Gastroesophageal sphincter (tissue), 3 donors: Measurements from ENCODE around the gene PRMT9.

Experiments
- EP300 ChIP-seq: sonication (generic); formaldehyde crosslinking; IDR thresholded peaks from one replicate; pipeline ENCODE4 v1.6.1; 2017; ENCODE audit warnings: antibody characterized with exemption, mild to moderate bottlenecking
- POLR2A ChIP-seq, 2 donors: fragments of 450-650 bp; IDR thresholded peaks; one replicate each; pipeline ENCODE4 v1.6.1; 2017; ENCODE audit warnings: antibody characterized with exemption in 2 of 2, mild to moderate bottlenecking in 2 of 2, moderate library complexity in 1 of 2
- POLR2AphosphoS5 ChIP-seq: sonication (generic); formaldehyde crosslinking; IDR thresholded peaks from one replicate; pipeline ENCODE4 v1.6.1; 2017; ENCODE audit warnings: antibody characterized with exemption
- TF ChIP-seq, protein P1 (sequence below), 4 experiments: fragments of 200-600 bp in 2 of 4; fragments of 450-650 bp in 2 of 4; sonication (generic) in 1 of 4; IDR thresholded peaks; one replicate each; pipeline ENCODE4 v1.5.1; 2017 to 2019; ENCODE audit warnings: antibody characterized with exemption in 4 of 4, mild to moderate bottlenecking in 2 of 4, moderate library complexity in 2 of 4

DNA sequence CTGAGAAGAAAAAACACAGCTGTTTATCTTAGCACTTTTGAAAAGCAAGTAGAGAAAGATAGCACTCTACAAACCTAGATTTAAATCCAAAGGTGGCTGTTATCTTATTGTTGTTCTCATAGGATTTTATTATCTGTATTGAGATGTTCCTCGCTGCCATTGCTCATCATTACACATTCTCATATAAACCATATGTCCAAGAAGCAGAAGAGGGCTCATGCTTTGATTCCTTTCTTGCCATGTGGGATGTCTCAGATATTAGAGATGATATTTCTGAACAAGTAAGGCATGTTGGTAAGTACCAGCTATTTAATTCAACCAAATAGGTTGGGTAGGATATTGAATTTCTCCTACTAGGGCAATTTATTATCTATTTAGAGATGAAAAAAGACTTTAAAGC is 50.3 kb downstream of the PRMT9 start:
- TF ChIP-seq, protein P1, sequence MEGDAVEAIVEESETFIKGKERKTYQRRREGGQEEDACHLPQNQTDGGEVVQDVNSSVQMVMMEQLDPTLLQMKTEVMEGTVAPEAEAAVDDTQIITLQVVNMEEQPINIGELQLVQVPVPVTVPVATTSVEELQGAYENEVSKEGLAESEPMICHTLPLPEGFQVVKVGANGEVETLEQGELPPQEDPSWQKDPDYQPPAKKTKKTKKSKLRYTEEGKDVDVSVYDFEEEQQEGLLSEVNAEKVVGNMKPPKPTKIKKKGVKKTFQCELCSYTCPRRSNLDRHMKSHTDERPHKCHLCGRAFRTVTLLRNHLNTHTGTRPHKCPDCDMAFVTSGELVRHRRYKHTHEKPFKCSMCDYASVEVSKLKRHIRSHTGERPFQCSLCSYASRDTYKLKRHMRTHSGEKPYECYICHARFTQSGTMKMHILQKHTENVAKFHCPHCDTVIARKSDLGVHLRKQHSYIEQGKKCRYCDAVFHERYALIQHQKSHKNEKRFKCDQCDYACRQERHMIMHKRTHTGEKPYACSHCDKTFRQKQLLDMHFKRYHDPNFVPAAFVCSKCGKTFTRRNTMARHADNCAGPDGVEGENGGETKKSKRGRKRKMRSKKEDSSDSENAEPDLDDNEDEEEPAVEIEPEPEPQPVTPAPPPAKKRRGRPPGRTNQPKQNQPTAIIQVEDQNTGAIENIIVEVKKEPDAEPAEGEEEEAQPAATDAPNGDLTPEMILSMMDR (IDR thresholded peaks at IDR 0.05) = no peak
- no peak for TF ChIP-seq POLR2A (IDR thresholded peaks at IDR 0.05)
- no peak for TF ChIP-seq POLR2AphosphoS5
- TF ChIP-seq EP300 = no peak
